Measurements from ENCODE around the gene PTPRU.

Gene PTPRU

GRCh38 chr1:29371332-29371731 lies 135.0 kb downstream of the PTPRU start:
- no peak for DNase-seq

GRCh38 chr1:29372108-29372507 lies 135.8 kb downstream of the PTPRU start:
- DNase-seq = no peak

Data from right forelimb (tissue), 1 donor.